Fibroblast of lung (primary cell): ENCODE results near the gene LMBRD1. TPM values are rescaled to one million over a fixed set of nuclear protein-coding genes. Genes with fewer than 3 reads are reported as not detected.

Experiments
- DNase-seq, 2 donors: peaks; one replicate each; pipeline versions ENCODE4 v3.0.0 to v3.0.0-alpha.2; 2010; ENCODE audit warnings: low read depth in 2 of 2
- H2AFZ ChIP-seq: 2 replicates; pipeline ENCODE4 v1.5.1; 2012; ENCODE audit warnings: low read length, control low read depth, inconsistent platforms
- H3K27ac ChIP-seq: 2 replicates; pipeline ENCODE4 v1.5.1; 2011; ENCODE audit warnings: low read length, control low read depth; ENCODE audit not compliant: insufficient read depth
- H3K27me3 ChIP-seq: 2 replicates; pipeline ENCODE4 v1.5.1; 2011; ENCODE audit warnings: mild to moderate bottlenecking, low read length; ENCODE audit not compliant: control insufficient read depth, insufficient read depth
- H3K36me3 ChIP-seq: 2 replicates; pipeline ENCODE4 v1.5.1; 2011; ENCODE audit warnings: low read length; ENCODE audit not compliant: control insufficient read depth, insufficient read depth
- H3K4me1 ChIP-seq: 2 replicates; pipeline ENCODE4 v1.5.1; 2011; ENCODE audit warnings: low read length; ENCODE audit not compliant: control insufficient read depth, insufficient read depth; ENCODE audit errors: extremely low read depth
- H3K4me2 ChIP-seq: 2 replicates; pipeline ENCODE4 v1.5.1; 2011; ENCODE audit warnings: low read length, control low read depth; ENCODE audit not compliant: insufficient read depth; ENCODE audit errors: extremely low read depth
- H3K4me3 ChIP-seq, 4 experiments: fragments of 200-600 bp in 1 of 4; sonication (generic) in 1 of 4; replicated peaks in 1 of 4; 2 replicates each; pipeline ENCODE4 v1.5.1; 2011 to 2016; ENCODE audit warnings: low read length in 4 of 4, low read depth in 3 of 4, mild to moderate bottlenecking in 3 of 4, control low read depth in 2 of 4, inconsistent platforms in 1 of 4, mixed read lengths in 1 of 4; ENCODE audit not compliant: insufficient read depth in 1 of 4; ENCODE audit errors: control extremely low read depth in 1 of 4
- H3K79me2 ChIP-seq: 2 replicates; pipeline ENCODE4 v1.5.1; 2012; ENCODE audit warnings: mild to moderate bottlenecking, low read length, inconsistent platforms; ENCODE audit not compliant: control insufficient read depth, insufficient read depth
- H3K9ac ChIP-seq: 2 replicates; pipeline ENCODE4 v1.5.1; 2011; ENCODE audit warnings: mild to moderate bottlenecking, low read length, control low read depth; ENCODE audit not compliant: insufficient read depth
- H3K9me3 ChIP-seq: 2 replicates; pipeline ENCODE4 v1.5.1; 2012; ENCODE audit warnings: low read depth, low read length; ENCODE audit not compliant: control insufficient read depth, insufficient read depth
- H4K20me1 ChIP-seq: 2 replicates; pipeline ENCODE4 v1.5.1; 2011; ENCODE audit warnings: low read length; ENCODE audit not compliant: control insufficient read depth, insufficient read depth; ENCODE audit errors: extremely low read depth
- CTCF ChIP-seq, 2 donors: IDR thresholded peaks in 1 of 2; conservative IDR thresholded peaks in 1 of 2; 1 replicate in 1 of 2; 2 replicates in 1 of 2; pipeline ENCODE4 v1.5.1; 2011 to 2012; ENCODE audit warnings: low read length in 2 of 2, control low read depth in 1 of 2, inconsistent platforms in 1 of 2, low read depth in 1 of 2, mild to moderate bottlenecking in 1 of 2
- EZH2 ChIP-seq: IDR thresholded peaks from 2 replicates; pipeline ENCODE4 v1.5.1; 2012; ENCODE audit warnings: low read length, control low read depth, mild to moderate bottlenecking; ENCODE audit errors: missing control alignments
- polyA plus RNA-seq, 2 donors: library from polyadenylated mRNA; depleted of rRNA in 1 of 2; stranded (reverse) in 1 of 2; unstranded in 1 of 2; fragments of >200 nt; gene quantifications; 2 replicates each; pipeline ENCODE4 v1.2.1, GENCODE V29; 2011 to 2012; ENCODE audit warnings: missing spikeins in 1 of 2
- total RNA-seq: library from RNA; depleted of rRNA; stranded (reverse); fragments of >200 nt; gene quantifications from 2 replicates; pipeline ENCODE4 v1.2.1, GENCODE V29; 2014

LMBRD1 gene
- total and polyA plus RNA-seq, 2 donors (not counting 1 experiment from before 2014, with no cell fraction given): 30.7 to 46.5 TPM

- Histone ChIP-seq H3K36me3 (peaks cover 2% of the 10 kb centered on the region), H3K27me3 (no peaks in the 10 kb centered on the region), H3K79me2 (no peaks in the 10 kb centered on the region), H3K4me3 (no peak overlapping the region), H3K4me1 (peaks cover 2% of the 10 kb centered on the region), H4K20me1 (no peaks in the 10 kb centered on the region), H3K27ac (no peak overlapping the region), H3K4me2 (no peak overlapping the region), H2AFZ (no peak overlapping the region), H3K9me3 (no peaks in the 10 kb centered on the region), H3K9ac (no peak overlapping the region)
- DNase-seq: peak in 1 of 2 donors; percentile 33
- TF ChIP-seq CTCF (conservative IDR thresholded peaks at IDR 0.05 in 1 of 2, IDR thresholded peaks at IDR 0.05 in 1 of 2; ENCODE audit: low read depth in 1 of 2, low read length in 2 of 2) (no peak), EZH2 (no peak)
Measured at GRCh38 chr6:69696273-69696672, 100.5 kb downstream of the LMBRD1 start.

GRCh38 chr6:69693762-69694161, 103.0 kb downstream of the LMBRD1 start:
- H3K79me2 ChIP-seq: no peaks in the 10 kb centered on the region
- no peaks in the 10 kb centered on the region for H3K9me3 ChIP-seq
- no peak overlapping the region for H3K4me2 ChIP-seq
- peak; percentile 1 to 51 for DNase-seq
- no peaks in the 10 kb centered on the region for H3K27me3 ChIP-seq
- H3K9ac ChIP-seq: no peak overlapping the region
- TF ChIP-seq CTCF (conservative IDR thresholded peaks at IDR 0.05 in 1 of 2, IDR thresholded peaks at IDR 0.05 in 1 of 2; ENCODE audit: low read depth in 1 of 2, low read length in 2 of 2): no peak
- TF ChIP-seq EZH2: no peak
- peaks cover 2% of the 10 kb centered on the region for H3K36me3 ChIP-seq
- H2AFZ ChIP-seq: no peak overlapping the region
- H3K4me1 ChIP-seq: peaks cover 2% of the 10 kb centered on the region
- H4K20me1 ChIP-seq: no peaks in the 10 kb centered on the region
- H3K4me3 ChIP-seq: no peak overlapping the region
- no peak overlapping the region for H3K27ac ChIP-seq

DNA sequence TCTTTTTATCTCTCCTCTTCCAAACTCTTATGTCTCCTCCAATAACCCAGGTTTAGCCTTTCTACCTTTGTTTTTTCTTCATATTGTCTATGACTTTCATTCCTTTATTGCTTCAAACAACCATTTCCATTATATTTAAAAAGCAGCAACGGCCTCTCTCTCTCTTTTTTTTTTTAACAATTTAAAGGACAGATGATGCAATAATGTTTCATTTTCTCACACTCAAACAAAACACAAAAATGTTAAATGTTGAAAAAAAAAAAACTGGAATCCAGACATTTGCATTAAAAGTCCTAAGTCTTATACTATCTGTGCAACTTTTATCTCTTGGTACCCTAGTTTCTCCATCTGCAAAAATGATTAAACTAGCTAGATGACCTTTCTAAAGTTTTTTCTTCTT, 105.8 kb downstream of the LMBRD1 start:
- H2AFZ ChIP-seq: no peak overlapping the region
- no peaks in the 10 kb centered on the region for H3K79me2 ChIP-seq
- TF ChIP-seq EZH2 (no peak), CTCF (conservative IDR thresholded peaks at IDR 0.05 in 1 of 2, IDR thresholded peaks at IDR 0.05 in 1 of 2; ENCODE audit: low read depth in 1 of 2, low read length in 2 of 2) (no peak)
- H3K4me1 ChIP-seq: no peaks in the 10 kb centered on the region
- H3K9me3 ChIP-seq: no peaks in the 10 kb centered on the region
- H3K4me2 ChIP-seq: no peak overlapping the region
- no peaks in the 10 kb centered on the region for H3K36me3 ChIP-seq
- H4K20me1 ChIP-seq: no peaks in the 10 kb centered on the region
- no peak overlapping the region for H3K4me3 ChIP-seq
- DNase-seq: peak in 1 of 2 donors; percentile 12
- H3K27ac ChIP-seq: no peak overlapping the region
- H3K9ac ChIP-seq: no peak overlapping the region
- H3K27me3 ChIP-seq: no peaks in the 10 kb centered on the region
